Germinal center (tissue), 1 donor: ENCODE results near the gene POLD1.
"Not testable (repeated sequence)": the region's sequence is repeated elsewhere in the genome, so short reads cannot be mapped to it uniquely, and the experiment has no call there.

Experiments
- DNase-seq: peaks from one replicate; pipeline ENCODE4 v3.0.0; 2012; ENCODE audit warnings: mixed read lengths, low spot score

POLD1 gene

DNA sequence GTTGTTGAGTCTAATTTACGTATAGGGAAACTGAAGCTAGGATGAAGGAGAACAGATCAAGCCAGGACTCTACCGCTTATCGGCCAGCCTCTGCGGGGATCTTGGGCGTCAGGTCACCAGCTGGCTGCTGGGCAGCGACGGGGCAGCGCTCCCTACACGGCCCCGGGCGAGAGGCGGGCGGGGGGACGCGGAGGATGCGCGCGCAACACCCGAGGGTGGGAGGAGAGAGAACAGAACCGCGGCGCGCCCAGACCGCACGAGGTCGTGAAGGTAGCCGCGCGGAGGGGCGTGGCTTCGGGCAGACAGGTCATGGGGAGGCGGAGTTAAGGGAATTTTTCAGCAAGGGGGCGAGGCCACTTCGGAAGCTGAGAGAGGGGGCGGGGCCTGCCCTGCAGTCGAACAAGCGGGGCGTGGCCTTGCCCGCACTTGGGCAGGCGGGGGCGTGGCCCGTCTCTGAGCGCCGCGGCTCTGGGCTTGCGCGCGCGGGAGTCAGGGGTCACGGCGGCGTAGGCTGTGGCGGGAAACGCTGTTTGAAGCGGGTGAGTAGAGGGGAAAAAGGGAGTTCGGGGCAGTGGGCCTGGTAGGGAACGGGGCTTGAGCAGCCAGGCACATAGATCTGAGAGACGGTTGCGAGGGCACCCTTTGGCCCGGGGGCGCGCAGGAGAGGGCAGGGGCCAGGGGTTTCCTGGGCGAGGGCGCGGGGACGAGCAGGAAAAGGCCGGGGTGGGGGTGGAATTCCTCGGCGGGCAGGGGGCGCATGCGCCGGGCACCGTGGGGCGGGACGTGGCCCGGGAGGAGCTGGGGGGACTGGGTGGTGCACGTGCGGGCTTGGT is at the start of gene POLD1:
Gene POLD1, plus strand, starts transcription at position 496 of the 833 bp plus-strand sequence. CDS start 14,505 bp downstream, outside the sequence.
- peak; percentile 99 for DNase-seq

DNA sequence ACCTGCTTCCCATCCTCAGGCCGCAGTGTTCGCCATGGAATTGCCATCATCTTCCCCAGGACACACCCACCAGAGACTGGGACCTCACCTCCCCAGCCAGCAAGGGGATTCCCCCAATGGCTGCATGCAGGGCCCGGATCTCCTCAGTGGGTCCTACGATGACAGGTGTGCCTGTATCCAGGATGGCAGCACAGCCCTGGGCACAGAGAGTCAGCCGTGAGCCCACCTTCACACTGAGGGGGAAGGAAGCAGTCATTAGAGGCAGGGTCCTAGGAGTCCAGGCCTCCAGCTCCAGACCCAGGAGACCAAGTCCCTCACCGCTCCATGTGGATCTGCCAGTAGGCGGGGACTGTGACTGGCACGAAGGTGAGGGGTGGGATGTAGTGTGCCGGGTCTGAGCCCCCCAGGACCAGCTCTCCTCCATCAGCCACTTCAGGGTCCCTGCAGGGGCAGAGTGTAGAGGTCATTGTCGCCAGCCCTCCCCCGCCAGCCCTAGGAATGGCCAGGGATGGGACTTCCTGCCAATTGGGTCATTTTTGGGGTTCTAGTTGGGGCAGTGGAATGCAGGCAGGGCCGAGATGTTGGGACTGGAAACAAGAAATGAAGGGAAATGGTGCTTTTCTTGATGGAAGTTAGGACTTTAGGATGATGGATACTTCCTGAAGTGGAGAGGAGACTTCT is 49.3 kb upstream of the POLD1 start:
- DNase-seq: no peak

DNA sequence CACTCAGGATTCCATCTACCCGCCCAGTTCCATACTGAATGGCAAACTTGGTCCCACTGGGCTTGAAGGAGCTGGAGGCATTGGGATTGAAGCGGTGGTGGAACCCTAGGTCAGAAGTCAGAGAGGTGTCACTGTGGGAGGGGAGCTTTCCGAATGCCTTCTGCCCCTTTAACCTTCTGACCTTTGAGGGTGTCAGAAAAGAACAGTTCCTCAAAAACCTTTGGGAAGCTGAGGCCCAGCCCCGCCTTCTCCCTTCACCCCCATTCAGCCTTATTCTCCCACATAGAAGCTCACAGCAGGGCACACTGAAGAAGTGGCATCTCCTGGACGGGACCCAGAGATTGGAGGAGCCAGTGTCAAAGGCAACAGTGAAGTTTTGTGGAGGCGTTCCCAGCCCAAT is 47.1 kb upstream of the POLD1 start:
- not testable (repeated sequence) for DNase-seq

DNA sequence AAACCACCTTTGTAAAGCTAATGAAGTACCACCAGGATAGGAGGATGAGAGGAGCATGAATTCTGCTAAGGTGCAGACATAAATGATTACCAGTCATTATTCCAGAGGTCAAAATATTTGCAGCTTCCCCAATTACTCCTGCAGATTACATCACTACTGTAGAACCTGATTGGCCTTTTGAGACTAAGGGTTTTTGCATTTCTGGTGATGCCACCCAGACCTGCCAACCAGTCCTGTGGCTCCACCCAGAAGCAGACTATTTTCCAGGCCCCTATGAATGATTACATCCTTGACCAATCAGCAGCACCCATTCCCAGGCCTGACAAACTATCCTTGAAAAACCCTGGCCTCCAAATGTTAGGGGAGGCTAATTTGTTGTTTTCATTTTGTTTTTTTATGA is 43.8 kb upstream of the POLD1 start:
- DNase-seq: no peak

DNA sequence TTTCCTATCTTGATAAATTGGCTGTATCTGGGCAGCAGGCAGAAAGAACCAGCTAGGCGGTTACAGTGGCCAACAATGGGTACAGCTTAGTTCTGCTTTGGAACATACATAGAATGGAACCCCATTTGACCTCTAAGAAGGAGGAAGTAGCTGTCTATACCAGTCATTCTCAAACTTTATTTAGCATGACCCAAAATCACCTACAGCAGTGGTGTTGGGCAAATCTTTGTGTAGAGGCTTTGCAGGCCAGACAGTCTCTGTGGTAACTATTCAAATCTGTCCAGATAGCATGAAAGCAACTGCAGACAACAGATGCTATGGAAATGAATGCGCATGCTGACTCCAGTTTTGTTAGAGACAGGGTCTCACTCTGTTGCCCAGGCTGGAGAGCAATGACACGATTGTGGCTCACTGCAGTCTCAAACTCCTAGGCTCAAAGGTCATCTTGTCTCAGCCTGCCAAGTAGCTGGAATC is 43.0 kb upstream of the POLD1 start:
- peak; percentile 52 for DNase-seq

DNA sequence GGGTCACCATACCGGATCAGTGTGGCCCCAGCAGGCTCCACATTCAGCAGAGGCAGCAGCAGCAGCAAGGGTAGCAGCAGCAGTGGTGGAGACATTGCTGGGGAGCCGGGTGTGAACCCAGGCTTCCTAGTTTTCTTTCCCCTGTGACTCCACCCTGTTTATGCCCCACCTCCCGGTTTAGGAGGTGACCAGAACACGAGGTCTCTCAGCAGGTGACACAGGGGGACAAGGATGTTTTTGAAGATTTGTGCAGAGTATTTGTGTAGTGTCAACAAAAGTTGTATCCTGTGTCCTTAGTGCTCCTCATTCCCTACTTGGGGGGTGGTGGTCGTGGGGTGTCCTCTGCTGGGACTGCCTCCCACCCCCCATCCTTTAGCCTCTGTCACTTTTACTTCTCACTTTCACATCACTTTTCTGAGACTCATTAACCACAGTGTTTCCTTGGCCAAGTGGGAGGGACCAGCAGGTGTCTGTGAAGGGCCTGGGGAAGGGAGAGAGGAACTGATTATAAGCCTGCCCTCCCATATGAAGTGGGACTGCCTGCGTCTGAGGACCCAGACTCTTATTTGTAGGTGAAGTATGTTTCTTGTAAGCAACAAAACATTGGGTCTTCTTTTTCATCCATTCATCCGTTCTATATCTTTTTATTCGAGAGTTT is 39.4 kb upstream of the POLD1 start:
- DNase-seq: peak; percentile 76

DNA sequence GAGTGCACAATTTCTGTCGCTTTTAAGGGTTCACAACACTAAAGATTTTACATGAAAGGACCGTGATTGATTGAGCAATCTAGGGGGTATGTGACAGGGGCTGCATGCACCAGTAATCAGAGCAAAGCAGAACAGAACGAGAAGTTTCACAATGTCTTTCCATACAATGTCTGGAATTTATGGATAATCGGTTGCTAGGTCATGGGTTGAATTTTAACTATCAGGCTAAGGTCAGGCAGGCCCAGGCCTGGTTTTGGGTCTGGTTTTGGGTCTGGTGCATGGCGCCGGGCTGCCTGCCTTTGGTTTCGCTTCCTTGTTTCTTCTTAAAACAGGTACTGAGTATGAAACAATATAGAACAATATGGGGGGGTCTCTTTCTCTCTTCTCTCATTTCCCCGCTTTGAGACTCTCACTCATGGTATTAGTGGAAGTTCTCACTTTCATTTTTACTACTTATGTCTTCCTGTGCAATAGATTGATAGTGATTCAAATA is 37.0 kb upstream of the POLD1 start:
- not testable (repeated sequence) for DNase-seq

DNA sequence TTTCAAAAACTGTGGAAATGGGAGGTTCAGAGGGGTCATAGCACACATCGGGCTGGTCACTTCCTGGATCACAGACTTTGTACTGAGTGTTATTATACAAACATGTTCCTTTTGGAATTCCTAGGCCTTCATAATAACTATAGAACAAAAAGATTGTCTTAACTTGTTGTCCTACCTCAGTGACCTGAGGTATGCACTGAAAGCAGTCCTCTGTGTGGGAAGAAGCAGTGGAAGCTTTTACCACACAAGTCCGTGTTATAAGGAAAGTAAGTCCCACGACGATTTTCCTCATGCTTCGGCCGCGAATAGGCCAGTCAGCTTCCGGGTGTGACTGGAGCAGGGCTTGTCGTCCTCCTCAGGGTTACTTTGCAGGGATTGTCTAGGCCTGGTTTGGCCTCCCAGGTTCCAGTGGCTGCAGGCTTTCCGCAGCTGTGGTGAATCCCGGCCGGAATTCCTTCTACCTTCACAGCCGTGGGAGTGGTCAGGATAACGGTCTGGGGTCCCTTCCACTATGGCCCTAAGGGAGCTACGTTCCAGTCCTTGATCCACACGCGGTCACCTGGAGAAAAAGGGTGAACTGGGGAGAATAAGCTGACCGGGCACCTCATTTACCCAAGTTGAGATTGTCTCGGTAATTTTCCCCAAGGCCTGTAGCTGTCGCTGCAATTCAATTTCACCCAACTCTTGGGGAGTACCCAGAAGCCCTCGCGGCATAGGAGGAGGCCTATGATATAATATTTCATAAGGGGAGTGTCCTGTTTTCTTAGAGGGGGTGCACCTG is 34.7 kb upstream of the POLD1 start:
- DNase-seq: no peak

DNA sequence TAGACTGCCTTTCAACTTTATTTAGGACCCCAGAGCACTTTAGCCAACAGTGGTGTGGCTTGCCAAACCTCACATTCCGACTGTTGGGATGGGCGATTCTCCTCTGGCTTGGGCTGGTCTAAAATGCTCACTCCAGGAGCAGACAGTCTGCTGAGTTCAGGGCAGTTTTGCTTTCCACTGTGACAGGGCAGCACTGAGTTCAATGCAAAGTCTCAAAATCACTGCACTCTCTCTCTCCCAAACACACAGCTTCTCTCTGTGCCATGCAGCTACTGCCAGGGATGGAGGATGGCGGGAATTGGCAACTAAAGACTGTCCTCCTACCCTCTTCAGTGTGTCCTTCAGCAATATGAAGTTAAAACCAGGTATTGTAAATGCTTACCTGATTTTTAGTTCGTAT is 31.9 kb upstream of the POLD1 start:
- DNase-seq: no peak

DNA sequence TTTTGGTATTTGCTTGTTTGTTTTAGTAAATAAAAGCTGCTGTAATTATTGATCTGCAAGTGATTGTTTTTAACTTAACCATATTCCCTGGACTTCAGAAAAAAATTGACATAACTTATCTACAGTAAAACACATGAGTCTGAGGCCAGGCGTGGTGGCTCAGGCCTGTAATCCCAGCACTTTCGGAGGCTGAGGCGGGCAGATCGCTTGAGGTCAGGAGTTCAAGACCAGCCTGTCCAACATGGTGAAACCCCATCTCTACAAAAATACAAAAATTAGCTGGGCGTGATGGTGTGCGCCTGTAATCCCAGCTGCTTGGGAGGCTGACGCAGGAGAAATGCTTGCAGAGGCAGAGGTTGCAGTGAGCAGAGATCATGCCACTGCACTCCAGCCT is 30.7 kb upstream of the POLD1 start:
- not testable (repeated sequence) for DNase-seq

DNA sequence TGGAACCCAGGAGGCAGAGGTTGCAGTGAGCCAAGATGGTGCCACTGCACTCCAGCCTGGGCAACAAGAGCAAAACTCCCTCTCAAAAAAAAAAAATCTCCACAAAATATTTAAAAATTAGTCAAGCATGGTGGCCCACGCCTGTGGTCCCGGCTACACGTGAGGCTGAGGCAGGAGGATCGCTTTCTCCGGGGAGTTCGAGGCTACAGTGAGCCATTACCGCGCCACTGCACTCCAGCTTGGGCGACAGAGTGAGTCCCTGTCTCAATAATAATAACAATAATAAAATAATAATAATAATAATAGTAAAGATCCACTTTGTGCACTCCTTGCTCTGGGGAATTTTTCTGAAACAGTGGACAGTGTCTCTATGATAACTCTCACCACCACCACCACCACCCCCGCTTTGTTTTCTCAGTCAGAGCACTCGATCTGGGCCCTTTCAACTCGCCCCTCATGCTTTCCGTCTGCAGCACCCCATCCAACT is 27.4 kb upstream of the POLD1 start:
- DNase-seq: no peak

DNA sequence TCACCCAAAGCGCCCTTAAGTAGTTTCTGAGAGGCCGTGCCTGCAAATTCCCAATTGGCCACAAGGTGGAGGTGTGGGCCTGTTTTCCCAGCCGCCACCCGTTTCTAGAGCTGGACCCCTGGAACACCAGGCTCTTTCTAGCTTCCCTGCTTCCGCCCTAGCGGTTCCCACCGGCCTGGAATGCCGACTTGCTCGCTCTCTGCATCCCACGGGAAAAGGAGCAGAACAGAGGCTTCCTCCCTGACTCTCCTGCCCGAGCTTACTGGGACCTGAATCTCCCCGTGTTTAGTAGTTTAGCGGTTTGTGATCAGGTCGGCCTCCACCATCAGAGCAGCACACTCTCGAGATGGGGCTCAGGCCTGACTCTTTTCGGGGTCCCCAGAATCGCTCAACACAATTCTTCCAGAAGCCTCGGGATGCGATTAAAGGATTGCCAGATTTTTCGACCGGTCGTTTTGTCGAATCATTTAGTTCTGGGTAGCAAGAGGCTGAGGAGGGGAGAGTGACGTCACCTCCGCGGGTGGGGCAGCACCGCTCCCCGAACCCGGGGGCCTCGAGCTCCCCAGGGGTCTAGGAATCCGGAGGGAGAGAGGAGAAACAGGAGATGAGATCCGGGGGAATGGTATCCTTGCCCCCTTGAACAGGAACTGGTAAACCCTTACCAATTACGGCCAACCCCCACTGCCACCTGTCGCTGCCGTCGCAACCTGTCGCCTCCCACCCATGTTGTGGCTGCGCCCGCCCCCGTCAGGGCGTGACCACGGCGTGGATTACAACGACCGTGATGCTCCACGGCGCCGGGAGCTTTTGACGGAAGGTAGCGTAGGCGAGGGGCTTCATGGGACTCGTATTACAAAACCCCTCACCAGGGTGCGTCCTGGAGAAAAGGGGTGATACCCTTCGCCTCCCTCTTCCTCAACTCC is 26.7 kb upstream of the POLD1 start:
- peak; percentile 76 for DNase-seq

DNA sequence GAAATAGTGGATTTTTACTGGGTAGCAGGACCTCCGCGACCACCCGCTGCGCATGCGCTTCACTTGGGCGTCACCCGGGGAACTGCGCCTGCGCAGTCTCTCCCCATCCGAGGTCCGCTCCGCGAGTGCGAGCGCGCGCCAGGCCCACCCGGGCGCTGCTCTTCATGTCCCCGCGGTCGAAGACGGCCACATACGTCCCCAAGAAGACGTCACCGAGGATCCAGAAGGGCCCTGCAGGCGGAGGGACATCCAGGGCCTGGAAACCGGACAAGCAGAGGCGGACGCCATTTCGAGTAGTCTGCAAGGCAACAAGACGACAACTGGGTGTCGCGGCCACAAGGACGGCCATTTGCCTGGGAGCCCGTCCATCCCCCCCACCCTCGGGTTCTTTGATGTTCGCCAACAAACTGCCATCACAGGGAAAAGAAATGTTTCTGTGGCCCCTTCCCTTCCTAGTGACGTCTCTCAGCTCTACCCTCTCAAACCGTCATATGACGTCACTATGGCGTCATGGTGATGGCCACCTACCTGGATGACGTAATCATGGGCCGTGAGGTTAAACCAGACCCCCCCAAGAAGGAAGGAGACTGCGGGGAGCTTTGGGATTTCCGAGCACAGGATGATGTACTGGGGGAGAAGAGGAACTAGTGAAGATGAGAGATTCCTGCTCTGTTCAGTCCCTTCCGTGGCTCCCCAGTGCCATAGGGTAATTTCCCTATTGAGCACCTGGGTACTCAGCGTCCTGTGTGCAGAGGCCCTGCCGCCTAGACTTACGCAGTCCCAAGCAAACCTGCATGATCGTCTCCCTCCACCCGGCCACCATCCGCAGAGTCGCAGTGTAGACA is 25.4 kb upstream of the POLD1 start:
- peak; percentile 94 for DNase-seq

DNA sequence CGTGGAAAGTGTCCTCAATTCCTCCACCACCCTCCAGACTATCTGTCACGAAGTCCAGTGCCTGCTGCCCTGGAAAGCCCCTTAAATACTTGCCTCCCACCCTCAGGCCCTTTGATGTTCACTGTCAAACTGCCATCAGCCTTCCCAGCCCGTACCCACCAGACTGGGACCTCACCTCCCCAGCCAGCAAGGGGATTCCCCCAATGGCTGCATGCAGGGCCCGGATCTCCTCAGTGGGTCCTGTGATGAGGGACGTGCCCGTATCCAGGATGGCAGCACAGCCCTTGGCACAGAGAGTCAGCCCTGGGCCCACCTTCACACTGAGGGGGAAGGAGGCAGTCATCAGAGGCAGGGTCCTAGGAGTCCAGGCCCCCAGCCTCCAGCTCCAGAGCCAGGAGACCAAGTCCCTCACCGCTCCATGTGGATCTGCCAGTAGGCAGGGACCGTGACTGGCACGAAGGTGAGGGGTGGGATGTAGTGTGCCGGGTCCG is 24.8 kb upstream of the POLD1 start:
- no peak for DNase-seq

DNA sequence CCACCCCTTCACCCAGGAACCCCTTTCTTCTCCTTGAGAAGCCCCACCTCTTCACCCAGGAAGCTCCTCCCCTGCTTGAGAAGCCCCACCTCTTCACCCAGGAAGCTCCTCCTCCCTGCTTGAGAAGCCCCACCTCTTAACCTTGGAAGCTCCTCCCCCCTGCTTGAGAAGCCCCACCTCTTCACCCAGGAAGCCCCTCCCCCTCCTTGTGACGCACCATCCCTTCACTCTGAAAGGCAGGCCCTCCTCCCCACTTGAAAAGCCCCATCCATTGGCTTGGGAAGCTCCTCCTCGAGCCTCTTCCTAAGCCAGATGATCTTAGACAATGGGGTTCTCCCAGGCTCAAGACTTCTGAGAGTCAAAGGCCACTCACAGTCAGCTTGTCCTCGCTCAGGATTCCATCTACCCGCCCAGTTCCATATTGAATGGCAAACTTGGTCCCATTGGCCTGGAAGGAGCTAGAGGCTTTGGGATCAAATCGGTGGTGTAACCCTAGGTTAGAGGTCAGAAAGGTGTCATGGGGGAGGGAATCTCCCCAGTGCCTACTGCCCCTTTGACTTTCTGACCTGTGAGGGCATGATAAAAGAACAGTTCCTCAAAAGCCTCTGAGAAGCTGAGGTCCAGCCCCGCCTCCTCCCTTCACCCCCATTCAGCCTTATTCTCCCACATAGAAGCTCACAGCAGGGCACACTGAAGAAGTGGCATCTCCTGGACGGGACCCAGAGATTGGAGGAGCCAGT is 22.7 kb upstream of the POLD1 start:
- no peak for DNase-seq

DNA sequence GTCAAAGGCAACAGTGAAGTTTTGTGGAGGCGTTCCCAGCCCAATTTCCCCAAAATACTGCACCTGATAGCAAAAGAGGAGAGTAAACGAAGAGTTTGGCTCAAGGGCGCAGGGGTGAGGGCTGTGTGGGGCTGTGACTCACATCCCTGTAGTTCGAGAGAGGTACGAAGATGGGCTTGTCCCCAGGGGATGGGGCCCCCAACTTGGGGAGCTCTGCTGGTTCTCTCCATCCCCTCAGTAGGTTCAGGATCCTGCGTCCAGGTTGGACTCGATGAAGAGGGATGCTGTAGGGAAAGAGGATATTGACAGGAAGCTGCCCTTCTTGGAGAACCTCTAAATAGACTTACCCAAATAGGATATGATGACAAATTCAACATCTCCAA is 22.1 kb upstream of the POLD1 start:
- no peak for DNase-seq

DNA sequence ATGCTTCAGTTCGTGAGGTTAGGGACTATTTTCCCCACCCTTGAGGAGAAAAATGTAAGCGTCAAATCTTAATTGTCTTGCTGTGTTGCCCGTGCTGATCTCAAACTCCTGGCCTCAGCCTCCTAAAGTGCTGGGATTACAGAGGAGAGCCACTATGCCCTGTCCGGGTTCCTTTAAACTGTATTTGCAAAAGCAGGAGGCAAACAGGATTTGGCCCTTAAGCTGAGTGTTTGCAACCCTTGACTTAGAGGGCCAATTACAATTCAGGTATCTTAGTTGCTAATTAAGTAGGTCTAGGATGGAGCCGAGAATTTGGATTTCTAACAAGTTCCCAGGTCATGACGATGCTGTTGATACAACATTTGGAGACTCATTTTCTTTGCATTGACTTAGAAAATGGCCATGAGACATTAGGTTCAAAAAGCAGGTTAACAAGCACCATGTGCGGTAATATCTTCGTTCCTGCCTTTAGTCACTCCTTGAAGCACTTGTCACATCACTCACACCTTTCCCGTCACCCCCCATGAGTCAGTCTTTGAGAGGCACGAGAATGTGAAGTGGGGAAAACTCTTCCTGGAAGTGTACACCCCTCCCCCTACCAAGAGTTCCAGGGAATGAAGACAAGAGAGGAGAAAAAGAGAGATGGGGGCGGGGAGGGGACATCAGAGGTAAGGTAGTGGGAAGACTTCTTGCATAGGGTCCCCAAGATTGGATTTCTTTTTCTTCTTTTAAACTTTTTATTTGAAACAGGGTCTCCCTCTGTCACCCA is 21.3 kb upstream of the POLD1 start:
- no peak for DNase-seq
